Loucy (cell line): ENCODE results near the gene ST3GAL3.

Source experiments
- CTCF ChIP-seq: fragments of 200-600 bp; sonication (generic); conservative IDR thresholded peaks from 2 replicates; pipeline ENCODE4 v1.5.1; 2014; ENCODE audit warnings: mild to moderate bottlenecking, antibody characterized with exemption, low read length
- EZH2phosphoT487 ChIP-seq: fragments of 200-600 bp; IDR thresholded peaks from 2 replicates; pipeline ENCODE4 v1.6.1; 2018; ENCODE audit warnings: antibody characterized with exemption, mild to moderate bottlenecking, moderate library complexity, borderline replicate concordance

GRCh38 chr1:43913051-43913501 is 205.7 kb downstream of the ST3GAL3 start:
- TF ChIP-seq EZH2phosphoT487 (no peak), CTCF (no peak)
